Hepatocyte (in vitro differentiated cells): Measurements from ENCODE around the gene LGALS9C. TPM values are rescaled to one million over a fixed set of nuclear protein-coding genes. Genes with fewer than 3 reads are reported as not detected.
"Not testable (repeated sequence)": the region's sequence is repeated elsewhere in the genome, so short reads cannot be mapped to it uniquely, and the experiment has no call there.

Source experiments
- DNase-seq: peaks from one replicate; pipeline ENCODE4 v3.0.0-alpha.2; 2016; ENCODE audit warnings: low spot score
- H2AFZ ChIP-seq: fragments of 200-600 bp; sonication (generic); 2 replicates; pipeline ENCODE4 v1.6.0; 2016; ENCODE audit warnings: antibody characterized with exemption, mild to moderate bottlenecking
- H3K27ac ChIP-seq: fragments of 200-600 bp; sonication (generic); 2 replicates; pipeline ENCODE4 v1.5.1; 2016; ENCODE audit warnings: mild to moderate bottlenecking
- H3K27me3 ChIP-seq: fragments of 200-600 bp; sonication (generic); 2 replicates; pipeline ENCODE4 v1.6.1; 2016
- H3K36me3 ChIP-seq: fragments of 200-600 bp; sonication (generic); replicated peaks from 2 replicates; pipeline ENCODE4 v1.5.1; 2016; ENCODE audit warnings: low read depth; ENCODE audit not compliant: insufficient read depth
- H3K4me1 ChIP-seq: fragments of 200-600 bp; sonication (generic); 2 replicates; pipeline ENCODE4 v1.5.1; 2016; ENCODE audit warnings: mild to moderate bottlenecking, moderate library complexity; ENCODE audit not compliant: insufficient read depth
- H3K4me2 ChIP-seq: fragments of 200-600 bp; sonication (generic); 2 replicates; pipeline ENCODE4 v1.6.0; 2016
- H3K4me3 ChIP-seq: fragments of 200-600 bp; sonication (generic); 2 replicates; pipeline ENCODE4 v1.5.1; 2016; ENCODE audit warnings: mild to moderate bottlenecking
- H3K79me2 ChIP-seq: fragments of 200-600 bp; sonication (generic); 2 replicates; pipeline ENCODE4 v1.6.0; 2017; ENCODE audit warnings: mild to moderate bottlenecking
- H3K9me2 ChIP-seq: fragments of 200-600 bp; sonication (generic); replicated peaks from 2 replicates; pipeline ENCODE4 v1.6.0; 2017; ENCODE audit warnings: mild to moderate bottlenecking; ENCODE audit not compliant: insufficient read depth
- H3K9me3 ChIP-seq: fragments of 200-600 bp; sonication (generic); 2 replicates; pipeline ENCODE4 v1.5.1; 2016; ENCODE audit warnings: low read depth, mild to moderate bottlenecking
- H4K20me1 ChIP-seq: fragments of 200-600 bp; sonication (generic); 2 replicates; pipeline ENCODE4 v1.6.0; 2016; ENCODE audit warnings: mild to moderate bottlenecking; ENCODE audit not compliant: insufficient read depth, poor library complexity, severe bottlenecking
- WGBS: methylation state at CpG from one replicate; pipeline ENCODE4 v1.1.6; 2016; ENCODE audit warnings: low lambda C conversion rate; ENCODE audit errors: missing lambda C conversion rate; 5-methylcytosine and 5-hydroxymethylcytosine counted together
- polyA plus RNA-seq: library from polyadenylated mRNA; unstranded; fragments of >200 nt; fragmentation: Nextera tagmentation; extraction: Ambion mirVana; gene quantifications from 2 replicates; pipeline ENCODE4 v1.2.1, GENCODE V29; 2016
- small RNA-seq: library from RNA; depleted of rRNA; stranded (forward); fragments of <200 nt; gene quantifications from one replicate; pipeline ENCODE3, GENCODE V24; 2014
- total RNA-seq: library from RNA; depleted of rRNA; stranded (reverse); fragments of >200 nt; gene quantifications from 2 replicates; pipeline ENCODE4 v1.2.3, GENCODE V29; 2014

LGALS9C gene
- total and polyA plus RNA-seq, 2 experiments from 2014 or later, result not detected

DNA sequence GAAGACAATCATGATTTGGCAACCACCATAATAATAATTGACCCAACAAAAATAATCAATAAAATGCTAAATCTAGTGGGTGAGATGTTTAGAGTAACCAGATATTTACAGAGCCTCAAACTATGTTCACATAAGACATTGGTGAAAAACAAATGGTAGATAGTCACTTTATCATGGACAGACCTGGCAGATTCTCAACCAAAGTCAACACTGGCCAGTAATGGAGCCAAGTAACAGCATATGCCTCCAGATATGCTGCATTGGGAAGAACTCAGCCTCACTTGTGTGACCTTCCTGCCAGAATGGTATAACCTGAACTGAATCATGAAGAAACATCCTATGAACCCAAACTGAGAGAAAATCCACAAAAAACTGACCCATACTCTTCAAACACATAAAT, 53.8 kb downstream of the LGALS9C start:
- not testable (repeated sequence) for H3K9me2 ChIP-seq, H3K27ac ChIP-seq, H3K9me3 ChIP-seq, H3K4me3 ChIP-seq, H4K20me1 ChIP-seq, H3K27me3 ChIP-seq, H3K36me3 ChIP-seq, H3K79me2 ChIP-seq, H3K4me2 ChIP-seq, DNase-seq, H2AFZ ChIP-seq, H3K4me1 ChIP-seq

DNA sequence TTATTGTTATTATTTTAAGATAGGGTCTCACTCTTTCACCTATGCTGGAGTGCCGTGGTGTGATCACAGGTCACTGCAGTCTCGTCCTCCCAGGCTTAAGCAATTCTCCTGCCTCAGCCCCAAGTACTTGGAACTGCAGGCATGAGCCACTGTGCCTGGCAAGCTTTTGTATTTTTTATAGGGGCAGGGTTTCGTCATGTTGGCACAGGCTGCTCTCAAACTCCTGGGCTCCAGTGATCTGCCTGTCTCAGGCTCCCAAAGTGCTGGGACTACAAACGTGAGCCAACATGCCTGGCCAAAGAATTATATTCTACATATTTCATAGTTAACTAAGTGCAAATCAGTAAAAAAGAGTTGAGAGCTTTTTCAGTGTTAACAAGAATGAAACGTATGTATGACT, 65.6 kb downstream of the LGALS9C start:
- not testable (repeated sequence) for H3K4me2 ChIP-seq, H3K27me3 ChIP-seq, H3K36me3 ChIP-seq, H2AFZ ChIP-seq, H3K9me3 ChIP-seq, H4K20me1 ChIP-seq, H3K4me3 ChIP-seq, H3K4me1 ChIP-seq, H3K9me2 ChIP-seq, H3K79me2 ChIP-seq, DNase-seq, H3K27ac ChIP-seq
- 82% methylated on average over 3 of the region's 5 CpGs for WGBS

DNA sequence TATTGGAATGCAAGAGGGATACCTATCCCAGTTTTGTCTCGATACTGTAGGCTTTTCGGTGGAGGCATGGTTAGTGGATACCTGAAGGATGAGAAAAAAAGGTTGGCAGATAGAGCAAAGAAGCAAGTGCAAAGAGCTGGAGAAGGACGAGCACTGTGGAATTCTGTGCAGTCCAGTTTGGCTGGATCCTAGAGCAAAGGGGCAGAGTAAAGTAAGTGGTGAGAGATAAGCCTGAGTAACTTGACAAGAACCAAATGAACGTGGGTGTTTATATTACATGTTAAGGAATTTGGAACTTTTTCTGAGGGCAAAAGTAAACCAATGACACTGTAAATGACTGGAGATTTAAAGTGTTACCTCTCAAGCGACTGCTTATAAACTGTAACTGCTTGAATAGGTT, 66.3 kb downstream of the LGALS9C start:
- not testable (repeated sequence) for H3K36me3 ChIP-seq, H3K27me3 ChIP-seq, H3K4me2 ChIP-seq, H2AFZ ChIP-seq, H3K9me3 ChIP-seq, H4K20me1 ChIP-seq, H3K4me1 ChIP-seq, H3K4me3 ChIP-seq, DNase-seq, H3K9me2 ChIP-seq, H3K27ac ChIP-seq, H3K79me2 ChIP-seq
- 63% methylated on average over 3 of the region's 5 CpGs for WGBS

Small RNAs within 50 kb of the gene (small RNA-seq; reads per million reads assigned to genes)
- not detected for gene AL353997.1
- gene AL353997.4, result not detected

Other genes starting within 250 kb of the LGALS9C start
- gene FLII, start 218.1 kb upstream of the LGALS9C start, total RNA-seq, result 110 and 142 TPM in 2 replicates
- 188 and 210 TPM in 2 replicates for gene FLII, start 218.1 kb upstream of the LGALS9C start, polyA plus RNA-seq
- gene MIEF2, start 216.1 kb upstream of the LGALS9C start, total RNA-seq, result 29.3 and 30.7 TPM in 2 replicates
- gene MIEF2, start 216.1 kb upstream of the LGALS9C start, polyA plus RNA-seq, result 20.5 and 21.0 TPM in 2 replicates
- gene TOP3A, start 161.8 kb upstream of the LGALS9C start, total RNA-seq, result 24.3 and 28.2 TPM in 2 replicates
- gene TOP3A, start 161.8 kb upstream of the LGALS9C start, polyA plus RNA-seq, result 15.5 and 22.5 TPM in 2 replicates
- gene SMCR8, start 161.5 kb upstream of the LGALS9C start, total RNA-seq, result 13.8 and 17.7 TPM in 2 replicates
- gene SMCR8, start 161.5 kb upstream of the LGALS9C start, polyA plus RNA-seq, result 3.8 TPM in 2 replicates
- 36.2 and 39.1 TPM in 2 replicates for gene SHMT1, start 113.2 kb upstream of the LGALS9C start, total RNA-seq
- 22.2 and 30.4 TPM in 2 replicates for gene SHMT1, start 113.2 kb upstream of the LGALS9C start, polyA plus RNA-seq
- gene EVPLL, start 99.0 kb upstream of the LGALS9C start, total RNA-seq, result not detected in 2 replicates
- gene EVPLL, start 99.0 kb upstream of the LGALS9C start, polyA plus RNA-seq, result 0.55 TPM in 1 of 2 replicates, not detected in the other
- gene TBC1D28, start 167.6 kb downstream of the LGALS9C start, total RNA-seq, result not detected in 2 replicates
- not detected in 2 replicates for gene TBC1D28, start 167.6 kb downstream of the LGALS9C start, polyA plus RNA-seq
- 7.5 and 7.9 TPM in 2 replicates for gene FOXO3B, start 205.5 kb downstream of the LGALS9C start, total RNA-seq
- gene FOXO3B, start 205.5 kb downstream of the LGALS9C start, polyA plus RNA-seq, result 6.5 and 8.1 TPM in 2 replicates